COR-L47 (cell line): ENCODE results near the gene FNDC3B.
"Not testable (repeated sequence)": the region's sequence is repeated elsewhere in the genome, so short reads cannot be mapped to it uniquely, and the experiment has no call there.

ENCODE experiments used
- DNase-seq: peaks from one replicate; lab custom pipeline; 2025; lab: John Stamatoyannopoulos, UW

The FNDC3B gene

GRCh38 chr3:172093581-172094443 is 54.4 kb downstream of the FNDC3B start:
- not testable (repeated sequence) for DNase-seq

- no peak for DNase-seq
Measured at GRCh38 chr3:172094621-172095557, 55.5 kb downstream of the FNDC3B start.

- DNase-seq, result no peak
Measured at GRCh38 chr3:172096881-172097420, 57.6 kb downstream of the FNDC3B start.

- no peak for DNase-seq
Measured at GRCh38 chr3:172097585-172097984, 58.2 kb downstream of the FNDC3B start.

- DNase-seq, result no peak
Measured at GRCh38 chr3:172098698-172099494, 59.5 kb downstream of the FNDC3B start.

- no peak for DNase-seq
Measured at GRCh38 chr3:172099495-172099808, 60.1 kb downstream of the FNDC3B start.

- DNase-seq, result no peak
Measured at GRCh38 chr3:172100482-172100881, 61.1 kb downstream of the FNDC3B start.

GRCh38 chr3:172101107-172101506 is 61.7 kb downstream of the FNDC3B start:
- DNase-seq, result no peak

GRCh38 chr3:172102123-172102882 is 62.9 kb downstream of the FNDC3B start:
- DNase-seq, result no peak

GRCh38 chr3:172102883-172103310 is 63.5 kb downstream of the FNDC3B start:
- DNase-seq, result no peak

- DNase-seq, result no peak
Measured at GRCh38 chr3:172103724-172104123, 64.3 kb downstream of the FNDC3B start.

GRCh38 chr3:172104471-172105072 is 65.2 kb downstream of the FNDC3B start:
- DNase-seq, result no peak

- no peak for DNase-seq
Measured at GRCh38 chr3:172106037-172106954, 66.9 kb downstream of the FNDC3B start.

- no peak for DNase-seq
Measured at GRCh38 chr3:172106989-172107388, 67.6 kb downstream of the FNDC3B start.

- no peak for DNase-seq
Measured at GRCh38 chr3:172107403-172107802, 68.0 kb downstream of the FNDC3B start.

- no peak for DNase-seq
Measured at GRCh38 chr3:172110127-172110779, 70.9 kb downstream of the FNDC3B start.

- no peak for DNase-seq
Measured at GRCh38 chr3:172111163-172111562, 71.8 kb downstream of the FNDC3B start.

- DNase-seq, result no peak
Measured at GRCh38 chr3:172112078-172112733, 72.8 kb downstream of the FNDC3B start.
